ENCODE results near the gene CENPVL3. TPM values are rescaled to one million over a fixed set of nuclear protein-coding genes. Genes with fewer than 3 reads are reported as not detected.

The CENPVL3 gene
- polyA plus RNA-seq, 3 donors: not detected

GRCh38 chrX:51598899-51599298 lies 19.8 kb downstream of the CENPVL3 start:
- H3K4me1 ChIP-seq (ENCODE audit: control insufficient read depth in 1 of 2, insufficient read depth in 2 of 2, low read length in 2 of 2): no peaks in the 10 kb centered on the region
- WGBS (ENCODE audit: insufficient coverage): no CpG with 5 or more reads among the region's 7 CpGs
- peak overlapping the region; percentile 11 for H3K4me2 ChIP-seq (replicated peaks; ENCODE audit: extremely low read depth, low read length, poor library complexity, severe bottlenecking)
- H3K4me1 Mint-ChIP-seq: peaks cover 5% of the 10 kb centered on the region
- no peak overlapping the region for H2AFZ ChIP-seq (ENCODE audit: insufficient read depth, low read depth, low read length, poor library complexity, severe bottlenecking)
- H3K36me3 Mint-ChIP-seq: no peaks in the 10 kb centered on the region
- H3K9ac ChIP-seq (ENCODE audit: insufficient read depth, low read length, poor library complexity, severe bottlenecking): no peak overlapping the region
- no peak overlapping the region for H3K4me3 ChIP-seq (replicated peaks in 1 of 3; ENCODE audit: low read depth in 2 of 3, low read length in 3 of 3)
- peak in 1 of 3 donors; percentile 1 for DNase-seq
- TF ChIP-seq, protein P1, sequence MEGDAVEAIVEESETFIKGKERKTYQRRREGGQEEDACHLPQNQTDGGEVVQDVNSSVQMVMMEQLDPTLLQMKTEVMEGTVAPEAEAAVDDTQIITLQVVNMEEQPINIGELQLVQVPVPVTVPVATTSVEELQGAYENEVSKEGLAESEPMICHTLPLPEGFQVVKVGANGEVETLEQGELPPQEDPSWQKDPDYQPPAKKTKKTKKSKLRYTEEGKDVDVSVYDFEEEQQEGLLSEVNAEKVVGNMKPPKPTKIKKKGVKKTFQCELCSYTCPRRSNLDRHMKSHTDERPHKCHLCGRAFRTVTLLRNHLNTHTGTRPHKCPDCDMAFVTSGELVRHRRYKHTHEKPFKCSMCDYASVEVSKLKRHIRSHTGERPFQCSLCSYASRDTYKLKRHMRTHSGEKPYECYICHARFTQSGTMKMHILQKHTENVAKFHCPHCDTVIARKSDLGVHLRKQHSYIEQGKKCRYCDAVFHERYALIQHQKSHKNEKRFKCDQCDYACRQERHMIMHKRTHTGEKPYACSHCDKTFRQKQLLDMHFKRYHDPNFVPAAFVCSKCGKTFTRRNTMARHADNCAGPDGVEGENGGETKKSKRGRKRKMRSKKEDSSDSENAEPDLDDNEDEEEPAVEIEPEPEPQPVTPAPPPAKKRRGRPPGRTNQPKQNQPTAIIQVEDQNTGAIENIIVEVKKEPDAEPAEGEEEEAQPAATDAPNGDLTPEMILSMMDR (IDR thresholded peaks at IDR 0.05): no peak
- H4K20me1 ChIP-seq (ENCODE audit: insufficient read depth, low read length): no peaks in the 10 kb centered on the region
- no peak overlapping the region for H3K4me3 Mint-ChIP-seq
- H3K36me3 ChIP-seq (replicated peaks in 1 of 2; ENCODE audit: control insufficient read depth in 1 of 2, insufficient read depth in 2 of 2, low read length in 2 of 2): no peaks in the 10 kb centered on the region
- peaks cover 0 to 2% of the 10 kb centered on the region in 2 donors for H3K27me3 ChIP-seq (ENCODE audit: control insufficient read depth in 2 of 2, insufficient read depth in 2 of 2, low read length in 2 of 2)
- no peak overlapping the region for H3K27ac Mint-ChIP-seq
- intact Hi-C loops (cut with micrococcal nuclease): no loop called here
- H3K9me3 ChIP-seq (replicated peaks in 1 of 2; ENCODE audit: control insufficient read depth in 1 of 2, insufficient read depth in 1 of 2, low read length in 2 of 2): no peaks in the 10 kb centered on the region
- peaks cover 0 to 5% (median 0%) of the 10 kb centered on the region in 7 donors for H3K9me3 Mint-ChIP-seq
- peaks cover 0 to 11% (median 6%) of the 10 kb centered on the region in 3 donors for H3K27me3 Mint-ChIP-seq (ENCODE audit: low read depth in 3 of 3)
- no peak overlapping the region for H3K27ac ChIP-seq (ENCODE audit: low read depth in 1 of 2, low read length in 2 of 2)
- H3K79me2 ChIP-seq (ENCODE audit: insufficient read depth, low read length): no peaks in the 10 kb centered on the region

GRCh38 chrX:51571874-51572273 lies 46.8 kb downstream of the CENPVL3 start:
- DNase-seq: no peak
- no peaks in the 10 kb centered on the region for H3K27me3 ChIP-seq (ENCODE audit: control insufficient read depth in 2 of 2, insufficient read depth in 2 of 2, low read length in 2 of 2)
- no peaks in the 10 kb centered on the region for H3K4me1 ChIP-seq (ENCODE audit: control insufficient read depth in 1 of 2, insufficient read depth in 2 of 2, low read length in 2 of 2)
- no peak overlapping the region for H2AFZ ChIP-seq (ENCODE audit: insufficient read depth, low read depth, low read length, poor library complexity, severe bottlenecking)
- intact Hi-C loops (cut with micrococcal nuclease): no loop called here
- no peak overlapping the region for H3K27ac Mint-ChIP-seq
- H3K36me3 ChIP-seq (replicated peaks in 1 of 2; ENCODE audit: control insufficient read depth in 1 of 2, insufficient read depth in 2 of 2, low read length in 2 of 2): no peaks in the 10 kb centered on the region
- peaks cover 0 to 9% (median 2%) of the 10 kb centered on the region in 3 donors for H3K27me3 Mint-ChIP-seq (ENCODE audit: low read depth in 3 of 3)
- no CpG with 5 or more reads among the region's 2 CpGs for WGBS (ENCODE audit: insufficient coverage)
- H3K4me2 ChIP-seq (replicated peaks; ENCODE audit: extremely low read depth, low read length, poor library complexity, severe bottlenecking): no peak overlapping the region
- no peak overlapping the region for H3K9ac ChIP-seq (ENCODE audit: insufficient read depth, low read length, poor library complexity, severe bottlenecking)
- H3K79me2 ChIP-seq (ENCODE audit: insufficient read depth, low read length): no peaks in the 10 kb centered on the region
- no peaks in the 10 kb centered on the region for H3K9me3 ChIP-seq (replicated peaks in 1 of 2; ENCODE audit: control insufficient read depth in 1 of 2, insufficient read depth in 1 of 2, low read length in 2 of 2)
- H3K4me1 Mint-ChIP-seq: no peaks in the 10 kb centered on the region
- TF ChIP-seq, protein P1 (IDR thresholded peaks at IDR 0.05): no peak
- H3K4me3 Mint-ChIP-seq: no peak overlapping the region
- H3K4me3 ChIP-seq (replicated peaks in 1 of 3; ENCODE audit: low read depth in 2 of 3, low read length in 3 of 3): no peak overlapping the region
- peaks cover 0 to 1% (median 0%) of the 10 kb centered on the region in 7 donors for H3K9me3 Mint-ChIP-seq
- no peak overlapping the region for H3K27ac ChIP-seq (ENCODE audit: low read depth in 1 of 2, low read length in 2 of 2)
- H4K20me1 ChIP-seq (ENCODE audit: insufficient read depth, low read length): no peaks in the 10 kb centered on the region
- no peaks in the 10 kb centered on the region for H3K36me3 Mint-ChIP-seq

Data from CD14-positive monocyte (primary cell).